Small intestine (tissue), 7 donors: Measurements from ENCODE around the gene TRAF3. TPM values are rescaled to one million over a fixed set of nuclear protein-coding genes. Genes with fewer than 3 reads are reported as not detected.

Source experiments
- DNase-seq, 2 donors: peaks; one replicate each; pipeline versions ENCODE4 v3.0.0 to v3.0.0-alpha.2; 2013
- FAIRE-seq: peaks from 2 replicates; lab custom pipeline; 2012; peaks lifted over from hg19 to GRCh38; lab: Jason Lieb, UNC
- H3K27ac ChIP-seq, 3 donors: one replicate each; pipeline ENCODE4 v1.5.1; 2013; ENCODE audit warnings: low read length in 2 of 3, mild to moderate bottlenecking in 2 of 3, control low read depth in 1 of 3, inconsistent platforms in 1 of 3, low read depth in 1 of 3, moderate library complexity in 1 of 3
- H3K27me3 ChIP-seq, 3 donors: one replicate each; pipeline ENCODE4 v1.6.1; 2013; ENCODE audit warnings: low read length in 3 of 3, inconsistent platforms in 1 of 3; ENCODE audit not compliant: control insufficient read depth in 3 of 3, insufficient read depth in 3 of 3
- H3K36me3 ChIP-seq, 3 donors: one replicate each; pipeline ENCODE4 v1.6.1; 2013; ENCODE audit warnings: low read length in 3 of 3, inconsistent platforms in 1 of 3, low read depth in 1 of 3, mild to moderate bottlenecking in 1 of 3, moderate library complexity in 1 of 3; ENCODE audit not compliant: control insufficient read depth in 3 of 3, insufficient read depth in 2 of 3
- H3K4me1 ChIP-seq, 3 donors: one replicate each; pipeline ENCODE4 v1.6.1; 2013; ENCODE audit warnings: low read length in 2 of 3, inconsistent platforms in 1 of 3, low read depth in 1 of 3, mild to moderate bottlenecking in 1 of 3, moderate library complexity in 1 of 3; ENCODE audit not compliant: control insufficient read depth in 3 of 3, insufficient read depth in 2 of 3
- H3K4me3 ChIP-seq, 3 donors: one replicate each; pipeline ENCODE4 v1.5.1; 2013; ENCODE audit warnings: low read length in 3 of 3, control low read depth in 1 of 3, inconsistent platforms in 1 of 3, low read depth in 1 of 3, mild to moderate bottlenecking in 1 of 3, moderate library complexity in 1 of 3
- H3K9me3 ChIP-seq, 2 donors: one replicate each; pipeline ENCODE4 v1.6.1; 2013; ENCODE audit warnings: low read depth in 1 of 2, low read length in 1 of 2; ENCODE audit not compliant: control insufficient read depth in 2 of 2, insufficient read depth in 1 of 2
- WGBS, 3 donors: extraction: QIAGEN DNeasy Blood & Tissue Kit; methylation state at CpG; one replicate each; pipeline ENCODE4 v1.1.7; 2013; 5-methylcytosine and 5-hydroxymethylcytosine counted together
- polyA plus RNA-seq, 4 donors: library from polyadenylated mRNA; stranded (reverse) in 3 of 4; unstranded in 1 of 4; fragments of 200-250 nt in 3 of 4; fragments of 120-200 nt in 1 of 4; gene quantifications; one replicate each; pipeline versions ENCODE4 v1.2.1 to v1.2.3, GENCODE V29; 2013
- donor health status: healthy with polysubstance abuse.
- donor health status: control.
- donor health status: control.
- donor health status: Bipolar disorder and iron deficiency.
- donor health status: healthy.

The TRAF3 gene
- polyA plus RNA-seq, 4 donors: 4.0 to 17.9 (median 8.5) TPM

- Histone ChIP-seq H3K27me3 (no peaks in the 10 kb centered on the region), H3K4me3 (no peak overlapping the region), H3K27ac (no peak overlapping the region), H3K36me3 (peaks cover 0 to 35% (median 6%) of the 10 kb centered on the region in 3 donors), H3K4me1 (no peaks in the 10 kb centered on the region), H3K9me3 (peaks cover 0 to 20% of the 10 kb centered on the region in 2 donors)
- DNase-seq (no peak), FAIRE-seq (no peak)
- WGBS, 3 donors: 92 to 96% (median 92%) methylated on average over 28 of the region's 28 CpGs
Measured at GRCh38 chr14:102746634-102747438, 30.4 kb upstream of the TRAF3 start.

- Histone ChIP-seq H3K4me3 (no peak overlapping the region), H3K36me3 (peaks cover 0 to 35% (median 6%) of the 10 kb centered on the region in 3 donors), H3K4me1 (no peaks in the 10 kb centered on the region), H3K9me3 (peaks cover 0 to 3% of the 10 kb centered on the region in 2 donors), H3K27me3 (no peaks in the 10 kb centered on the region), H3K27ac (no peak overlapping the region)
- DNase-seq: no peak
- 91 to 95% (median 91%) methylated on average over 8 of the region's 8 CpGs for WGBS, 3 donors
- FAIRE-seq: no peak
Measured at GRCh38 chr14:102748806-102749205, 28.4 kb upstream of the TRAF3 start.

GRCh38 chr14:102749393-102750305 is 27.6 kb upstream of the TRAF3 start:
- no peak overlapping the region for H3K27ac ChIP-seq
- no peaks in the 10 kb centered on the region for H3K27me3 ChIP-seq
- no peak for FAIRE-seq
- 86 to 94% (median 92%) methylated on average over 30 to 33 of the region's 33 CpGs for WGBS, 3 donors
- no peak for DNase-seq
- H3K4me3 ChIP-seq: no peak overlapping the region
- no peaks in the 10 kb centered on the region for H3K9me3 ChIP-seq
- H3K36me3 ChIP-seq: peaks cover 0 to 34% (median 6%) of the 10 kb centered on the region in 3 donors
- H3K4me1 ChIP-seq: no peaks in the 10 kb centered on the region

GRCh38 chr14:102750376-102750775 is 26.9 kb upstream of the TRAF3 start:
- DNase-seq: no peak
- no peak overlapping the region for H3K4me3 ChIP-seq
- H3K4me1 ChIP-seq: no peaks in the 10 kb centered on the region
- no peaks in the 10 kb centered on the region for H3K9me3 ChIP-seq
- peaks cover 0 to 38% (median 6%) of the 10 kb centered on the region in 3 donors for H3K36me3 ChIP-seq
- 95 to 100% (median 97%) methylated on average over 14 of the region's 14 CpGs for WGBS, 3 donors
- FAIRE-seq: no peak
- no peaks in the 10 kb centered on the region for H3K27me3 ChIP-seq
- H3K27ac ChIP-seq: no peak overlapping the region

GRCh38 chr14:102751088-102751487 is 26.2 kb upstream of the TRAF3 start:
- Histone ChIP-seq H3K36me3 (peaks cover 0 to 38% (median 2%) of the 10 kb centered on the region in 3 donors), H3K4me3 (no peak overlapping the region), H3K27me3 (no peaks in the 10 kb centered on the region), H3K4me1 (no peaks in the 10 kb centered on the region), H3K27ac (no peak overlapping the region), H3K9me3 (no peaks in the 10 kb centered on the region)
- WGBS, 3 donors: 92 to 94% (median 93%) methylated on average over 12 to 16 of the region's 16 CpGs
- DNase-seq: no peak
- no peak for FAIRE-seq

- WGBS, 3 donors: 77 to 83% (median 81%) methylated on average over 12 to 14 of the region's 14 CpGs
- peaks cover 0 to 27% (median 0%) of the 10 kb centered on the region in 3 donors for H3K36me3 ChIP-seq
- no peak for DNase-seq
Measured at GRCh38 chr14:102752239-102752847, 24.9 kb upstream of the TRAF3 start.

GRCh38 chr14:102754370-102755262 is 22.6 kb upstream of the TRAF3 start:
- H3K4me1 ChIP-seq: no peaks in the 10 kb centered on the region
- no peaks in the 10 kb centered on the region for H3K9me3 ChIP-seq
- no peak overlapping the region for H3K4me3 ChIP-seq
- FAIRE-seq: no peak
- no peak overlapping the region for H3K27ac ChIP-seq
- DNase-seq: no peak
- peaks cover 0 to 15% (median 0%) of the 10 kb centered on the region in 3 donors for H3K36me3 ChIP-seq
- H3K27me3 ChIP-seq: no peaks in the 10 kb centered on the region
- 77 to 88% (median 82%) methylated on average over 17 of the region's 17 CpGs for WGBS, 3 donors

More at GRCh38 chr14:102752239-102752847, 24.9 kb upstream of the TRAF3 start:
- FAIRE-seq: no peak
- Histone ChIP-seq H3K27me3 (no peaks in the 10 kb centered on the region), H3K4me3 (no peak overlapping the region), H3K4me1 (no peaks in the 10 kb centered on the region), H3K9me3 (no peaks in the 10 kb centered on the region), H3K27ac (no peak overlapping the region)
